ENCODE data around the gene CNTNAP2. TPM values are rescaled to one million over a fixed set of nuclear protein-coding genes. Genes with fewer than 3 reads are reported as not detected.

The CNTNAP2 gene
- total and polyA plus RNA-seq, 4 donors, result 0.14 to 2.3 (median 1.1) TPM

- H3K36me3 ChIP-seq (ENCODE audit: control insufficient read depth in 4 of 4, insufficient read depth in 3 of 4, low read depth in 1 of 4, low read length in 3 of 4), result no peaks in the 10 kb centered on the region
- WGBS, result 61% methylated on average over 2 of the region's 2 CpGs
- H3K4me1 ChIP-seq (ENCODE audit: control insufficient read depth in 4 of 4, insufficient read depth in 4 of 4, low read length in 3 of 4), result no peaks in the 10 kb centered on the region
- no peak overlapping the region for H3K4me3 ChIP-seq (ENCODE audit: low read depth in 1 of 3, low read length in 3 of 3)
- TF ChIP-seq YY1 (IDR thresholded peaks at IDR 0.05) (no peak), FOXA1 (IDR thresholded peaks at IDR 0.05) (no peak), HNF4A (conservative IDR thresholded peaks at IDR 0.05) (no peak), EGR1 (IDR thresholded peaks at IDR 0.05; ENCODE audit: low read depth in 2 of 2) (no peak), TAF1 (conservative IDR thresholded peaks at IDR 0.05) (no peak), RXRA (IDR thresholded peaks at IDR 0.05) (no peak), NR2F2 (IDR thresholded peaks at IDR 0.05) (no peak)
- H3K9ac ChIP-seq (ENCODE audit: low read depth in 1 of 2, low read length in 2 of 2), result no peak overlapping the region
- no peaks in the 10 kb centered on the region for H3K27me3 ChIP-seq (ENCODE audit: control insufficient read depth in 4 of 4, insufficient read depth in 4 of 4, low read length in 3 of 4)
- no peak for DNase-seq (ENCODE audit: low spot score)
- no peak overlapping the region for H3K27ac ChIP-seq (ENCODE audit: low read depth in 1 of 2, low read length in 2 of 2)
- no peaks in the 10 kb centered on the region for H3K9me3 ChIP-seq (ENCODE audit: control insufficient read depth in 4 of 4, low read length in 3 of 4)
Observed at GRCh38 chr7:146414937-146415336, 298.3 kb downstream of the CNTNAP2 start.

GRCh38 chr7:146417176-146417575, 300.6 kb downstream of the CNTNAP2 start:
- Histone ChIP-seq H3K9me3 (ENCODE audit: control insufficient read depth in 4 of 4, low read length in 3 of 4) (no peaks in the 10 kb centered on the region), H3K4me3 (ENCODE audit: low read depth in 1 of 3, low read length in 3 of 3) (no peak overlapping the region), H3K4me1 (ENCODE audit: control insufficient read depth in 4 of 4, insufficient read depth in 4 of 4, low read length in 3 of 4) (no peaks in the 10 kb centered on the region), H3K9ac (ENCODE audit: low read depth in 1 of 2, low read length in 2 of 2) (no peak overlapping the region), H3K36me3 (ENCODE audit: control insufficient read depth in 4 of 4, insufficient read depth in 3 of 4, low read depth in 1 of 4, low read length in 3 of 4) (no peaks in the 10 kb centered on the region), H3K27ac (ENCODE audit: low read depth in 1 of 2, low read length in 2 of 2) (no peak overlapping the region), H3K27me3 (ENCODE audit: control insufficient read depth in 4 of 4, insufficient read depth in 4 of 4, low read length in 3 of 4) (no peaks in the 10 kb centered on the region)
- TF ChIP-seq ATF3 (IDR thresholded peaks at IDR 0.05) (no peak), RXRA (IDR thresholded peaks at IDR 0.05) (no peak), YY1 (IDR thresholded peaks at IDR 0.05) (no peak)
- DNase-seq (ENCODE audit: low spot score), result no peak

- 86% methylated on average over 1 of the region's 1 CpG for WGBS
- H3K9ac ChIP-seq (ENCODE audit: low read depth in 1 of 2, low read length in 2 of 2), result no peak overlapping the region
- no peak for TF ChIP-seq REST (IDR thresholded peaks at IDR 0.05)
- no peak for TF ChIP-seq RXRA (IDR thresholded peaks at IDR 0.05)
- TF ChIP-seq HNF4G (IDR thresholded peaks at IDR 0.05), result no peak
- TF ChIP-seq GABPA (IDR thresholded peaks at IDR 0.05 in 1 of 2, conservative IDR thresholded peaks at IDR 0.05 in 1 of 2), result no peak
- TF ChIP-seq SP1 (IDR thresholded peaks at IDR 0.05), result no peak
- TF ChIP-seq HNF4A (conservative IDR thresholded peaks at IDR 0.05), result no peak
- TF ChIP-seq FOXA1 (IDR thresholded peaks at IDR 0.05), result no peak
- no peak for TF ChIP-seq EGR1 (IDR thresholded peaks at IDR 0.05; ENCODE audit: low read depth in 2 of 2)
- no peak for TF ChIP-seq ZBTB33 (IDR thresholded peaks at IDR 0.05)
- DNase-seq (ENCODE audit: low spot score), result no peak
- peaks cover 0 to 2% (median 0%) of the 10 kb centered on the region in 4 donors for H3K9me3 ChIP-seq (ENCODE audit: control insufficient read depth in 4 of 4, low read length in 3 of 4)
- no peaks in the 10 kb centered on the region for H3K36me3 ChIP-seq (ENCODE audit: control insufficient read depth in 4 of 4, insufficient read depth in 3 of 4, low read depth in 1 of 4, low read length in 3 of 4)
- no peak overlapping the region for H3K27ac ChIP-seq (ENCODE audit: low read depth in 1 of 2, low read length in 2 of 2)
- H3K27me3 ChIP-seq (ENCODE audit: control insufficient read depth in 4 of 4, insufficient read depth in 4 of 4, low read length in 3 of 4), result no peaks in the 10 kb centered on the region
- H3K4me1 ChIP-seq (ENCODE audit: control insufficient read depth in 4 of 4, insufficient read depth in 4 of 4, low read length in 3 of 4), result no peaks in the 10 kb centered on the region
- no peak overlapping the region for H3K4me3 ChIP-seq (ENCODE audit: low read depth in 1 of 3, low read length in 3 of 3)
Observed at GRCh38 chr7:146423446-146423845, 306.8 kb downstream of the CNTNAP2 start.
